Measurements from ENCODE around the gene TAT. TPM values are rescaled to one million over a fixed set of nuclear protein-coding genes. Genes with fewer than 3 reads are reported as not detected.

The TAT gene
- total RNA-seq, 1 donor from 2014 or later = not detected

DNA sequence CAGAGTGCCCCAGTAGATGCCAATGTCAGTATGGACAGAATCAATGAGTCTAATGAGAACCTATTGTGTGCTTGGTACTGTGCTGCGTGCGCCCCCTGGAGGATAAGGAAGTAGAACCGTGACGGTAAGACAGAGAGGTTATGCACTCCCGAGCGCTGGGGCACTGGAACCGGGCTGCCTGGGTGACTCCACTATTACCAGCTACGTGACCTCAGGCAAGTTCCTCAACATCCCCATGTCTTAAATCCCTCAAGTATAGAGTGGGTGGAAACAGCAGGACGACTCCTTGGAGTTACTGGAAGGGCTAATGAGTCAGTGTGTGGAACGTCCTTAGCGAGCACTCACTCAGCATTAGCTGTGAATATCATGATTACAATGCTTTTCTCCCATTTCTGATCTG lies 34.5 kb downstream of the TAT start:
- Histone ChIP-seq H3K79me2 (ENCODE audit: insufficient read depth, low read length) (no peaks in the 10 kb centered on the region), H3K4me2 (ENCODE audit: low read length) (no peak overlapping the region), H3K4me3 (ENCODE audit: insufficient read depth, low read depth, low read length) (no peak overlapping the region), H3K4me1 (ENCODE audit: insufficient read depth, low read length) (no peaks in the 10 kb centered on the region), H4K20me1 (ENCODE audit: insufficient read depth, low read length) (no peaks in the 10 kb centered on the region), H3K9ac (ENCODE audit: low read length) (no peak overlapping the region), H3K9me3 (ENCODE audit: insufficient read depth, low read depth, low read length) (no peaks in the 10 kb centered on the region), H3K27ac (ENCODE audit: low read depth, low read length) (no peak overlapping the region), H3K36me3 (ENCODE audit: insufficient read depth, low read length) (no peaks in the 10 kb centered on the region), H2AFZ (ENCODE audit: low read depth, low read length) (no peak overlapping the region), H3K27me3 (ENCODE audit: insufficient read depth, low read length) (no peaks in the 10 kb centered on the region)
- no peaks in the 10 kb centered on the region for H3K4me1 Mint-ChIP-seq (ENCODE audit: low read depth, unreplicated experiment)
- peaks cover 7% of the 10 kb centered on the region for H3K27me3 Mint-ChIP-seq (ENCODE audit: low read depth, unreplicated experiment)
- FAIRE-seq (no peak), DNase-seq (ENCODE audit: low read depth) (no peak)
- no peak for TF ChIP-seq EZH2 (IDR thresholded peaks at IDR 0.05; ENCODE audit: insufficient read depth, low read length)
- peak; percentile 11 for TF ChIP-seq CTCF (IDR thresholded peaks at IDR 0.05; ENCODE audit: insufficient read depth, low read depth, low read length)
- H3K36me3 Mint-ChIP-seq (ENCODE audit: low read depth, unreplicated experiment) = peaks cover 2% of the 10 kb centered on the region
- H3K9me3 Mint-ChIP-seq (ENCODE audit: unreplicated experiment) = no peaks in the 10 kb centered on the region
- H3K27ac Mint-ChIP-seq (ENCODE audit: unreplicated experiment) = no peak overlapping the region
- no peak overlapping the region for H3K4me3 Mint-ChIP-seq (ENCODE audit: unreplicated experiment)

GRCh38 chr16:71537643-71538042 lies 39.2 kb downstream of the TAT start:
- Mint-ChIP-seq H3K27me3 (ENCODE audit: low read depth, unreplicated experiment) (peaks cover 7% of the 10 kb centered on the region), H3K9me3 (ENCODE audit: unreplicated experiment) (no peaks in the 10 kb centered on the region), H3K4me1 (ENCODE audit: low read depth, unreplicated experiment) (no peaks in the 10 kb centered on the region), H3K27ac (ENCODE audit: unreplicated experiment) (no peak overlapping the region), H3K36me3 (ENCODE audit: low read depth, unreplicated experiment) (no peaks in the 10 kb centered on the region), H3K4me3 (ENCODE audit: unreplicated experiment) (no peak overlapping the region)
- Histone ChIP-seq H3K79me2 (ENCODE audit: insufficient read depth, low read length) (no peaks in the 10 kb centered on the region), H4K20me1 (ENCODE audit: insufficient read depth, low read length) (no peaks in the 10 kb centered on the region), H3K9me3 (ENCODE audit: insufficient read depth, low read depth, low read length) (no peaks in the 10 kb centered on the region), H3K4me3 (ENCODE audit: insufficient read depth, low read depth, low read length) (no peak overlapping the region), H3K27ac (ENCODE audit: low read depth, low read length) (no peak overlapping the region), H3K4me2 (ENCODE audit: low read length) (no peak overlapping the region), H2AFZ (ENCODE audit: low read depth, low read length) (no peak overlapping the region), H3K9ac (ENCODE audit: low read length) (no peak overlapping the region), H3K27me3 (ENCODE audit: insufficient read depth, low read length) (no peaks in the 10 kb centered on the region), H3K4me1 (ENCODE audit: insufficient read depth, low read length) (no peaks in the 10 kb centered on the region), H3K36me3 (ENCODE audit: insufficient read depth, low read length) (no peaks in the 10 kb centered on the region)
- FAIRE-seq = peak; percentile 29
- TF ChIP-seq CTCF (IDR thresholded peaks at IDR 0.05; ENCODE audit: insufficient read depth, low read depth, low read length) (peak; percentile 62), EZH2 (IDR thresholded peaks at IDR 0.05; ENCODE audit: insufficient read depth, low read length) (no peak)
- DNase-seq (ENCODE audit: low read depth) = peak; percentile 9

GRCh38 chr16:71536752-71537499 lies 40.0 kb downstream of the TAT start:
- Histone ChIP-seq H3K9me3 (ENCODE audit: insufficient read depth, low read depth, low read length) (no peaks in the 10 kb centered on the region), H3K9ac (ENCODE audit: low read length) (no peak overlapping the region), H3K27ac (ENCODE audit: low read depth, low read length) (no peak overlapping the region), H4K20me1 (ENCODE audit: insufficient read depth, low read length) (no peaks in the 10 kb centered on the region), H3K4me2 (ENCODE audit: low read length) (no peak overlapping the region), H2AFZ (ENCODE audit: low read depth, low read length) (no peak overlapping the region), H3K4me1 (ENCODE audit: insufficient read depth, low read length) (no peaks in the 10 kb centered on the region), H3K4me3 (ENCODE audit: insufficient read depth, low read depth, low read length) (no peak overlapping the region), H3K79me2 (ENCODE audit: insufficient read depth, low read length) (no peaks in the 10 kb centered on the region), H3K36me3 (ENCODE audit: insufficient read depth, low read length) (no peaks in the 10 kb centered on the region), H3K27me3 (ENCODE audit: insufficient read depth, low read length) (no peaks in the 10 kb centered on the region)
- Mint-ChIP-seq H3K4me3 (ENCODE audit: unreplicated experiment) (no peak overlapping the region), H3K9me3 (ENCODE audit: unreplicated experiment) (no peaks in the 10 kb centered on the region), H3K36me3 (ENCODE audit: low read depth, unreplicated experiment) (no peaks in the 10 kb centered on the region), H3K27ac (ENCODE audit: unreplicated experiment) (no peak overlapping the region), H3K4me1 (ENCODE audit: low read depth, unreplicated experiment) (no peaks in the 10 kb centered on the region), H3K27me3 (ENCODE audit: low read depth, unreplicated experiment) (peaks cover 7% of the 10 kb centered on the region)
- DNase-seq (ENCODE audit: low read depth) (no peak), FAIRE-seq (no peak)
- TF ChIP-seq EZH2 (IDR thresholded peaks at IDR 0.05; ENCODE audit: insufficient read depth, low read length) (no peak), CTCF (IDR thresholded peaks at IDR 0.05; ENCODE audit: insufficient read depth, low read depth, low read length) (no peak)

Data from astrocyte (in vitro differentiated cells and primary cell).